ENCODE results near the gene WRAP53.

GRCh38 chr17:7652388-7653356, 35.6 kb upstream of the WRAP53 start:
- TF ChIP-seq, protein P1, sequence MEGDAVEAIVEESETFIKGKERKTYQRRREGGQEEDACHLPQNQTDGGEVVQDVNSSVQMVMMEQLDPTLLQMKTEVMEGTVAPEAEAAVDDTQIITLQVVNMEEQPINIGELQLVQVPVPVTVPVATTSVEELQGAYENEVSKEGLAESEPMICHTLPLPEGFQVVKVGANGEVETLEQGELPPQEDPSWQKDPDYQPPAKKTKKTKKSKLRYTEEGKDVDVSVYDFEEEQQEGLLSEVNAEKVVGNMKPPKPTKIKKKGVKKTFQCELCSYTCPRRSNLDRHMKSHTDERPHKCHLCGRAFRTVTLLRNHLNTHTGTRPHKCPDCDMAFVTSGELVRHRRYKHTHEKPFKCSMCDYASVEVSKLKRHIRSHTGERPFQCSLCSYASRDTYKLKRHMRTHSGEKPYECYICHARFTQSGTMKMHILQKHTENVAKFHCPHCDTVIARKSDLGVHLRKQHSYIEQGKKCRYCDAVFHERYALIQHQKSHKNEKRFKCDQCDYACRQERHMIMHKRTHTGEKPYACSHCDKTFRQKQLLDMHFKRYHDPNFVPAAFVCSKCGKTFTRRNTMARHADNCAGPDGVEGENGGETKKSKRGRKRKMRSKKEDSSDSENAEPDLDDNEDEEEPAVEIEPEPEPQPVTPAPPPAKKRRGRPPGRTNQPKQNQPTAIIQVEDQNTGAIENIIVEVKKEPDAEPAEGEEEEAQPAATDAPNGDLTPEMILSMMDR (IDR thresholded peaks at IDR 0.05) = no peak
- no peak for TF ChIP-seq EP300 (IDR thresholded peaks at IDR 0.05)
- no peak for TF ChIP-seq POLR2A (IDR thresholded peaks at IDR 0.05)
- TF ChIP-seq POLR2AphosphoS5 (IDR thresholded peaks at IDR 0.05) = no peak

Measured in upper lobe of left lung (tissue), 4 donors.